Measurements from ENCODE around the gene RPS2. TPM values are rescaled to one million over a fixed set of nuclear protein-coding genes. Genes with fewer than 3 reads are reported as not detected.

Gene RPS2
- polyA plus RNA-seq, 1 of the 3 experiments (the other 2 are of a cell fraction) = 6,384 TPM

DNA sequence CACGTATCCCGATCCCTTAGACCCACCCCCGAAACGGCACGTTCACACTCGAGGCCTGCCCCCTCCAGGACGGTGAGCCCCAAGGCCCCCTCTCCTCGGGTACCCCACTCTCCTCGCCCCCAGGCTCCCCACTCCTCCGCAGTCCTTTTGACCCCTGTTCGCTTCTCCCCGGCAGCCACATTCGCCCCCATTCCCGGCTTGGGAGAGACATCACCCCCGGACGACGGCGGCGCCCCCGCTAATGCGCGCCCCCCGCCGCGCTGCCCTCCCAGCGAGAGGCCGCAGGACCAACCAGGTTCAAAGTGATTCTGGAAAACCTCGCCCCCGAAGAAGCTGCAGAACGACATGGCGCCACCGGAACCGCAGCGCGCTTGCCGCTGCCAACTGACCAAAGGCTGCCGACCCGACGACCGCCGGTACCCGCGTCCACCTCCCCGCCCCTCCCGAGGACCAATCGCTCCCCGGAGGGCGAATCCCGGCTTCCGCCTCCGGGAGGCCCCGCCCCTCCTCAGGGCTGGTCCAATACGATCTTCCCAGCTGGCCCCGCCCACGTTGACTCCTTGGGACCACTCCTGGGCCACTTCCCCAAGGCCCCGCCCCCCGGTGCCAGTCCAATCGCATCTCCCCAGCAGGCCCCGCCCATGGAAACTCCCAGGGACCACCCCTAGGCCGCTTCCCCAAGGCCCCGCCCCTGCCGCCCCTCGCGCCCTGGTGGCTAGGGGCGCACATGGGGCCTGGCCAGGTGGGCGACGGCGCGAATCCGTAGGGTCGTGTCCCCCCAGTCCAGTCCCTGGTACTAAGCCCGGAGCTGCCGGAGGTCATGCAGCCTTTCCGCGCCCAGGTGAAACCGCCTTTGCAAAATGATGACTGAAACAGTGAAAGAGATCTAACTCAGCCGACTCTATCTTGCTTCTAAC is 21.6 kb downstream of the RPS2 start, which contains the start of gene MSRB1:
Gene MSRB1, minus strand, starts transcription at position 390 of the 917 bp plus-strand sequence. Its CDS starts 43 bp downstream, at position 347.
- H3K36me3 ChIP-seq (replicated peaks in 1 of 2; ENCODE audit: control insufficient read depth in 1 of 2, insufficient read depth in 2 of 2, low read length in 1 of 2) = peaks cover 4 to 14% of the 10 kb centered on the region in 2 experiments
- peak within 1 kb of the TSS; percentile 91 to 95 for H3K4me3 ChIP-seq (ENCODE audit: low read depth in 2 of 2, low read length in 1 of 2)
- H3K27me3 ChIP-seq (ENCODE audit: insufficient read depth) = no peaks in the 10 kb centered on the region
- WGBS (ENCODE audit: low lambda C conversion rate) = 2% methylated on average over 36 of the region's 77 CpGs
- DNase-seq = peak; percentile 100
- H2AFZ ChIP-seq (ENCODE audit: low read depth) = peak within 1 kb of the TSS; percentile 100
- peaks cover 0 to 10% of the 10 kb centered on the region in 2 experiments; a peak in 2 of 4 replicates for H3K4me1 ChIP-seq (ENCODE audit: control insufficient read depth in 1 of 2, insufficient read depth in 2 of 2, low read depth in 1 of 2, low read length in 1 of 2)
- H3K27ac ChIP-seq (ENCODE audit: low read depth in 2 of 2, low read length in 1 of 2) = peak within 1 kb of the TSS in 1 of 2 experiments; percentile 64; a peak in 1 of 4 replicates
- no peaks in the 10 kb centered on the region for H3K9me3 ChIP-seq
- peak within 1 kb of the TSS; percentile 81 for H3K9ac ChIP-seq
- no peaks in the 10 kb centered on the region for H3F3A ChIP-seq (replicated peaks; ENCODE audit: insufficient read depth)
- no peaks in the 10 kb centered on the region for H4K20me1 ChIP-seq (ENCODE audit: insufficient read depth)
- H3K4me2 ChIP-seq = peak within 1 kb of the TSS; percentile 99
- ChIA-PET POLR2A (interaction anchor here (0.8 to 1.6 kb wide), 5 partner anchors 11 to 22 kb away, joined by 3 to 17 read pairs (median 5); partner anchors contain the start of genes RPL3L and RPS2), CTCF (interaction anchor here (0.6 to 3.4 kb wide), 5 partner anchors 10 to 132 kb away, joined by 3 to 16 read pairs (median 4); partner anchors contain the start of gene NDUFB10)
- H3K79me2 ChIP-seq (ENCODE audit: insufficient read depth) = no peaks in the 10 kb centered on the region
- H3K9me2 ChIP-seq = no peaks in the 10 kb centered on the region
- no peak for TF ChIP-seq CHD2 (IDR thresholded peaks at IDR 0.05; ENCODE audit: low read length, partially characterized antibody)
- TF ChIP-seq TCF12 (IDR thresholded peaks at IDR 0.05) = no peak
- TF ChIP-seq USF1 (IDR thresholded peaks at IDR 0.05; ENCODE audit: borderline replicate concordance, low read depth) = no peak
- no peak for TF ChIP-seq IRF3 (IDR thresholded peaks at IDR 0.05; ENCODE audit: low read depth, low read length)
- TF ChIP-seq CTCF (IDR thresholded peaks at IDR 0.05) = 0 out of 2 replicates have a peak, but pooled peaks have one; percentile 15
- TF ChIP-seq SMC3 (IDR thresholded peaks at IDR 0.05; ENCODE audit: low read depth, low read length) = no peak
- no peak for TF ChIP-seq SIN3A (IDR thresholded peaks at IDR 0.05; ENCODE audit: borderline replicate concordance, low read depth, low read length)
- TF ChIP-seq RCOR1 (IDR thresholded peaks at IDR 0.05; ENCODE audit: low read length) = no peak
- TF ChIP-seq POLR2AphosphoS5 (IDR thresholded peaks at IDR 0.05; ENCODE audit: low read depth, low read length) = peak; percentile 87
- no peak for TF ChIP-seq NFIC (IDR thresholded peaks at IDR 0.05; ENCODE audit: borderline replicate concordance)
- TF ChIP-seq MAX (IDR thresholded peaks at IDR 0.05; ENCODE audit: low read depth) = peak; percentile 50
- no peak for TF ChIP-seq EZH2phosphoT487 (IDR thresholded peaks at IDR 0.05; ENCODE audit: borderline replicate concordance, low read depth)
- TF ChIP-seq MEF2A (IDR thresholded peaks at IDR 0.05; ENCODE audit: borderline replicate concordance, low read depth) = no peak
- no peak for TF ChIP-seq NRF1 (IDR thresholded peaks at IDR 0.05; ENCODE audit: low read depth, low read length)
- TF ChIP-seq TEAD4 (IDR thresholded peaks at IDR 0.05; ENCODE audit: borderline replicate concordance, insufficient read depth) = no peak
- TF ChIP-seq ELF1 (IDR thresholded peaks at IDR 0.05) = peak; percentile 69
- no peak for TF ChIP-seq EP300 (IDR thresholded peaks at IDR 0.05; ENCODE audit: borderline replicate concordance in 1 of 2, low read depth in 1 of 2, low read length in 1 of 2)
- TF ChIP-seq JUND (IDR thresholded peaks at IDR 0.05) = no peak
- TF ChIP-seq MXI1 (IDR thresholded peaks at IDR 0.05; ENCODE audit: low read depth, low read length) = peak; percentile 59
- no peak for TF ChIP-seq USF2 (IDR thresholded peaks at IDR 0.05; ENCODE audit: borderline replicate concordance, low read depth, low read length)
- no peak for TF ChIP-seq REST (IDR thresholded peaks at IDR 0.05; ENCODE audit: low read depth, low read length)
- TF ChIP-seq PBX3 (IDR thresholded peaks at IDR 0.05) = no peak
